ENCODE measurements around the gene DDIT4L.
"Not testable (repeated sequence)": the region's sequence is repeated elsewhere in the genome, so short reads cannot be mapped to it uniquely, and the experiment has no call there.

DDIT4L gene

GRCh38 chr4:100165809-100166208 lies 24.5 kb downstream of the DDIT4L start:
- DNase-seq, result no peak

- no peak for DNase-seq
These were observed 25.2 kb downstream of the DDIT4L start for GRCh38 chr4:100164808-100165760.

GRCh38 chr4:100162027-100162685 lies 28.1 kb downstream of the DDIT4L start:
- no peak for DNase-seq

GRCh38 chr4:100149190-100149589 lies 41.1 kb downstream of the DDIT4L start:
- DNase-seq, result no peak

- DNase-seq, result no peak
These were observed 42.6 kb downstream of the DDIT4L start for GRCh38 chr4:100147684-100148083.

- no peak for DNase-seq
These were observed 43.1 kb downstream of the DDIT4L start for GRCh38 chr4:100147198-100147597.

- no peak for DNase-seq
These were observed 43.5 kb downstream of the DDIT4L start for GRCh38 chr4:100146756-100147155.

- DNase-seq, result not testable (repeated sequence)
These were observed 52.9 kb downstream of the DDIT4L start for GRCh38 chr4:100137320-100137719.
